B cell (primary cell): ENCODE results near the gene RAB11FIP3. TPM values are rescaled to one million over a fixed set of nuclear protein-coding genes. Genes with fewer than 3 reads are reported as not detected.

Experiments
- ATAC-seq: fragments of 200-7000 bp; cut with Tn5 transposase; one replicate; pipeline ENCODE4 v1.10.0; 2021; ENCODE audit warnings: low read depth, mild to moderate bottlenecking, moderate number of reproducible peaks, moderate library complexity
- CTCF ChIA-PET: fragments of 350-600 bp; sonication (Branson Sonifier 250); formaldehyde crosslinking; loops from one replicate; lab custom pipeline; 2021; ENCODE audit warnings: antibody characterized with exemption, inconsistent platforms; lab: Charles Lee
- POLR2A ChIA-PET: fragments of 350-600 bp; sonication (Branson Sonifier 250); formaldehyde crosslinking; loops from one replicate; lab custom pipeline; 2021; ENCODE audit warnings: antibody characterized with exemption; lab: Charles Lee
- DNase-seq: peaks from one replicate; pipeline ENCODE4 v3.0.0; 2013
- H2AFZ ChIP-seq: 2 replicates; pipeline ENCODE4 v1.6.1; 2012; ENCODE audit warnings: mild to moderate bottlenecking, low read depth, low read length; ENCODE audit not compliant: insufficient read depth, poor library complexity, severe bottlenecking
- H3K27ac ChIP-seq, 2 donors: 1 replicate in 1 of 2; 2 replicates in 1 of 2; pipeline ENCODE4 v1.5.1; 2012 to 2013; ENCODE audit warnings: low read length in 2 of 2, mild to moderate bottlenecking in 2 of 2, moderate library complexity in 1 of 2
- H3K27me3 ChIP-seq, 4 experiments: fragments of 200-600 bp in 1 of 4; sonication (generic) in 1 of 4; replicated peaks in 1 of 4; 1 replicate in 2 of 4; 2 replicates in 2 of 4; pipeline versions ENCODE4 v1.6.1 to v1.7.0; 2013 to 2016; ENCODE audit warnings: low read length in 3 of 4, mild to moderate bottlenecking in 2 of 4, mixed read lengths in 1 of 4, moderate library complexity in 1 of 4; ENCODE audit not compliant: insufficient read depth in 4 of 4, control insufficient read depth in 3 of 4; ENCODE audit errors: control extremely low read depth in 1 of 4
- H3K36me3 ChIP-seq, 2 experiments: replicated peaks in 1 of 2; 1 replicate in 1 of 2; 2 replicates in 1 of 2; pipeline versions ENCODE4 v1.6.1 to v1.7.1; 2013; ENCODE audit warnings: low read length in 1 of 2; ENCODE audit not compliant: insufficient read depth in 2 of 2, control insufficient read depth in 1 of 2; ENCODE audit errors: control extremely low read depth in 1 of 2, extremely low read depth in 1 of 2
- H3K4me1 ChIP-seq, 2 donors: fragments of 200-600 bp in 1 of 2; sonication (generic) in 1 of 2; 1 replicate in 1 of 2; 2 replicates in 1 of 2; pipeline versions ENCODE4 v1.5.1 to v1.6.1; 2013 to 2017; ENCODE audit warnings: low read length in 2 of 2; ENCODE audit not compliant: control insufficient read depth in 2 of 2, insufficient read depth in 2 of 2
- H3K4me2 ChIP-seq: replicated peaks from 2 replicates; pipeline ENCODE3; 2012; ENCODE audit warnings: mild to moderate bottlenecking, low read depth, low read length; ENCODE audit not compliant: poor library complexity, severe bottlenecking
- H3K4me3 ChIP-seq, 5 experiments: fragments of 200-600 bp in 1 of 5; sonication (generic) in 1 of 5; 1 replicate in 3 of 5; 2 replicates in 2 of 5; pipeline versions ENCODE4 v1.5.1 to v1.7.0; 2011 to 2016; ENCODE audit warnings: low read length in 4 of 5, mild to moderate bottlenecking in 4 of 5, low read depth in 2 of 5, control low read depth in 1 of 5, moderate library complexity in 1 of 5; ENCODE audit not compliant: insufficient read depth in 1 of 5; ENCODE audit errors: control extremely low read depth in 1 of 5, extremely low read depth in 1 of 5
- H3K79me2 ChIP-seq: fragments of 200-600 bp; sonication (generic); one replicate; pipeline ENCODE4 v1.6.0; 2016; ENCODE audit warnings: low read length; ENCODE audit not compliant: control insufficient read depth, insufficient read depth
- H3K9ac ChIP-seq: fragments of 200-600 bp; sonication (generic); 2 replicates; pipeline ENCODE4 v1.6.1; 2017; ENCODE audit warnings: mild to moderate bottlenecking, low read length, moderate library complexity
- H3K9me3 ChIP-seq, 3 donors: one replicate each; pipeline versions ENCODE4 v1.6.1 to v1.7.1; 2013; ENCODE audit warnings: low read length in 2 of 3; ENCODE audit not compliant: control insufficient read depth in 2 of 3, insufficient read depth in 1 of 3; ENCODE audit errors: control extremely low read depth in 1 of 3
- H4K20me1 ChIP-seq: 2 replicates; pipeline ENCODE4 v1.6.0; 2012; ENCODE audit warnings: mild to moderate bottlenecking, low read length; ENCODE audit not compliant: insufficient read depth, control insufficient read depth, poor library complexity, severe bottlenecking
- H3K27ac Mint-ChIP-seq: one replicate; pipeline ENCODE4 v1.8.0; 2021; ENCODE audit warnings: mixed read lengths
- H3K27me3 Mint-ChIP-seq: one replicate; pipeline ENCODE4 v1.8.0; 2021; ENCODE audit warnings: mixed read lengths
- H3K4me1 Mint-ChIP-seq: one replicate; pipeline ENCODE4 v1.8.0; 2021; ENCODE audit warnings: mixed read lengths
- H3K4me3 Mint-ChIP-seq: one replicate; pipeline ENCODE4 v1.8.0; 2021; ENCODE audit warnings: mixed read lengths
- H3K9me3 Mint-ChIP-seq: one replicate; pipeline ENCODE4 v1.8.0; 2022; ENCODE audit warnings: mixed read lengths; ENCODE audit not compliant: insufficient read depth
- EZH2 ChIP-seq: IDR thresholded peaks from 2 replicates; pipeline ENCODE4 v1.6.1; 2012; ENCODE audit warnings: borderline replicate concordance, low read depth, mild to moderate bottlenecking, moderate library complexity, low read length; ENCODE audit not compliant: insufficient read depth, poor library complexity, severe bottlenecking
- WGBS: methylation state at CpG from one replicate; pipeline ENCODE4 v1.1.5; 2013; ENCODE audit warnings: missing lambda C conversion rate; ENCODE audit not compliant: insufficient coverage; 5-methylcytosine and 5-hydroxymethylcytosine counted together
- intact Hi-C: fragments of 100-400 bp; cut with micrococcal nuclease; formaldehyde crosslinking; loops from one replicate; pipeline ENCODE4 v1.10.0; 2022
- polyA plus RNA-seq: library from polyadenylated mRNA; depleted of rRNA; stranded (reverse); fragments of >200 nt; gene quantifications from 2 replicates; pipeline ENCODE4 v1.2.3, GENCODE V29; 2012
- total RNA-seq, 2 donors: library from RNA; stranded (reverse); fragments of 120-200 nt in 1 of 2; gene quantifications; 1 replicate in 1 of 2; 2 replicates in 1 of 2; pipeline versions ENCODE4 v1.2.3 to v1.2.4, GENCODE V29; 2013 to 2022
- TF ChIP-seq, protein P1 (sequence below): fragments of 200-600 bp; IDR thresholded peaks from one replicate; pipeline ENCODE4 v1.8.0; 2022; ENCODE audit warnings: antibody characterized with exemption, mild to moderate bottlenecking

RAB11FIP3 gene
- total and polyA plus RNA-seq, 2 donors (not counting 1 experiment from before 2014, with no cell fraction given): 24.3 to 57.2 TPM

DNA sequence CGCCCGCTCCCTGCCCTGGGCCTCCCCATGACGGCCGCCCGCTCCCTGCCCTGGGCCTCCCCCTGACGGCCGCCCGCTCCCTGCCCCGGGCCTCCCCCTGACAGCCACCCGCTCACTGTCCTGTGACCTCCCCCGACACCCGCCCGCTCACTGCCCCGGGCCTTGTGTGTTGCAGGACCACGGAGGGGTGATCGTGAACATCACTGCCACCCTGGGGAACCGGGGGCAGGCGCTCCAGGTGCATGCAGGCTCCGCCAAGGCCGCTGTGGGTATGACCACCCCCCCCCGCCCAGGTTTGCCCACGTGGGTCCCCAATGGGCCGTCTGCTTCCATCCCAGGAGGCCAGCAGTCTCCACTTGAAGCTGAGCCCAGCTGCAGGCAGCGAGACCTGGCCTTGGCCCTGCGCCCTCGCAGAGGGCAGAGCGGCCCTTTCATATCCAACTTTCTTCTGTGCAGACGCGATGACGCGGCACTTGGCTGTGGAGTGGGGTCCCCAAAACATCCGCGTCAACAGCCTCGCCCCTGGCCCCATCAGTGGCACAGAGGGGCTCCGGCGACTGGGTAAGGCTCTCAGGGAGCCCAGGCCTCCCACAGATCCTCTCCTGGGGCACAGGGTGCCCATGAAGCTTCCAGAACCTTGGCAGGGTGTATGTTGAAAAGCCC is 14.8 kb upstream of the RAB11FIP3 start:
- ChIA-PET POLR2A (no interaction called here), CTCF (interaction anchor here (1.2 kb wide), 1 partner anchor 12 kb away, joined by 3 read pairs; no protein-coding TSS in a partner anchor)
- no peaks in the 10 kb centered on the region for H3K9me3 ChIP-seq
- intact Hi-C loops: no loop called here
- H3K36me3 ChIP-seq: no peaks in the 10 kb centered on the region
- H4K20me1 ChIP-seq: no peaks in the 10 kb centered on the region
- 94% methylated on average over 36 of the region's 36 CpGs for WGBS
- H3K79me2 ChIP-seq: no peaks in the 10 kb centered on the region
- no peak overlapping the region for H3K4me3 ChIP-seq
- no peaks in the 10 kb centered on the region for H3K27me3 ChIP-seq
- no peaks in the 10 kb centered on the region for H3K27me3 Mint-ChIP-seq
- no peak for DNase-seq
- TF ChIP-seq EZH2: no peak
- TF ChIP-seq, protein P1, sequence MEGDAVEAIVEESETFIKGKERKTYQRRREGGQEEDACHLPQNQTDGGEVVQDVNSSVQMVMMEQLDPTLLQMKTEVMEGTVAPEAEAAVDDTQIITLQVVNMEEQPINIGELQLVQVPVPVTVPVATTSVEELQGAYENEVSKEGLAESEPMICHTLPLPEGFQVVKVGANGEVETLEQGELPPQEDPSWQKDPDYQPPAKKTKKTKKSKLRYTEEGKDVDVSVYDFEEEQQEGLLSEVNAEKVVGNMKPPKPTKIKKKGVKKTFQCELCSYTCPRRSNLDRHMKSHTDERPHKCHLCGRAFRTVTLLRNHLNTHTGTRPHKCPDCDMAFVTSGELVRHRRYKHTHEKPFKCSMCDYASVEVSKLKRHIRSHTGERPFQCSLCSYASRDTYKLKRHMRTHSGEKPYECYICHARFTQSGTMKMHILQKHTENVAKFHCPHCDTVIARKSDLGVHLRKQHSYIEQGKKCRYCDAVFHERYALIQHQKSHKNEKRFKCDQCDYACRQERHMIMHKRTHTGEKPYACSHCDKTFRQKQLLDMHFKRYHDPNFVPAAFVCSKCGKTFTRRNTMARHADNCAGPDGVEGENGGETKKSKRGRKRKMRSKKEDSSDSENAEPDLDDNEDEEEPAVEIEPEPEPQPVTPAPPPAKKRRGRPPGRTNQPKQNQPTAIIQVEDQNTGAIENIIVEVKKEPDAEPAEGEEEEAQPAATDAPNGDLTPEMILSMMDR: no peak
- H3K27ac ChIP-seq: no peak overlapping the region
- no peaks in the 10 kb centered on the region for H3K4me1 ChIP-seq
- no peak for ATAC-seq
- no peak overlapping the region for H3K27ac Mint-ChIP-seq
- no peak overlapping the region for H3K4me2 ChIP-seq
- H2AFZ ChIP-seq: no peak overlapping the region
- no peak overlapping the region for H3K9ac ChIP-seq
- H3K4me1 Mint-ChIP-seq: no peaks in the 10 kb centered on the region
- no peak overlapping the region for H3K4me3 Mint-ChIP-seq
- H3K9me3 Mint-ChIP-seq: no peaks in the 10 kb centered on the region

DNA sequence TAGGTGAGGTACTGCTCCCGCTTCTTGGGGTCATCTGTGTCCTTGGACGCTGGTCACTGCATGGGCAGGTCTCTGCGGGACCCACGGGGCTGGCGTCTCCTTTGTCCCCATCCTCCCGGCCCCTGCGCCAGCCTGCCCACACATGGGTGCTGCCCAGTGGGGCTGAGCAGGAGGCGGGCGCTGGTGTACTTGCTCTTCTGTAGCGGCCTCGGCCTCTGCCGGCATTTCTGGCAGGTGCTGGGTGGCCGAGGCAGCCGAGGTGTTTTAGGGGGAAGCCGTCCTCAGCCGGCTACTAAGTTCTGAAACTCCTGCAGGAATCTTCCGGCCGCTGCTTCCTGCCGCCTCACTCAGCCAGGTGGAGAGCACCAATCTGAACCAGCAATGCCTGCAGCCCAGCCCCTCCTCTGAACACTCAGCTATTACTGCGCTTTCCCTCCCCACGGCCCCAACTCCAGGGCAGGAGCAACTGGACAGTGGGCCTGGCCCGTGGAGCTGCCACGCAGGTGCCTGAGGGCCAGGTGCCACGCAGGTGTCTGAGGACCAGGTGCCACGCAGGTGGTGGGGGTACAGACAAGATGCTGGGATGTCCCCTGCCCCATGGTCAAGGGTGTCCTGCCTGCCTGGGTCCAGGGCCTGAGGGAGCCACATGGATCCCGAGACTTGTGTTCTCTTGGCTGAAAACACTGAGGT is 13.7 kb upstream of the RAB11FIP3 start:
- no peaks in the 10 kb centered on the region for H4K20me1 ChIP-seq
- no peak overlapping the region for H3K9ac ChIP-seq
- H3K27me3 Mint-ChIP-seq: no peaks in the 10 kb centered on the region
- POLR2A ChIA-PET: no interaction called here
- no peaks in the 10 kb centered on the region for H3K9me3 Mint-ChIP-seq
- no peak overlapping the region for H2AFZ ChIP-seq
- ATAC-seq (no peak), DNase-seq (no peak)
- H3K79me2 ChIP-seq: no peaks in the 10 kb centered on the region
- H3K27ac ChIP-seq: no peak overlapping the region
- no peaks in the 10 kb centered on the region for H3K9me3 ChIP-seq
- no peaks in the 10 kb centered on the region for H3K27me3 ChIP-seq
- H3K4me1 Mint-ChIP-seq: no peaks in the 10 kb centered on the region
- intact Hi-C loops: no loop called here
- no peak overlapping the region for H3K4me3 ChIP-seq
- TF ChIP-seq, protein P1: no peak
- TF ChIP-seq EZH2: no peak
- H3K4me1 ChIP-seq: no peaks in the 10 kb centered on the region
- H3K4me3 Mint-ChIP-seq: no peak overlapping the region
- no peak overlapping the region for H3K4me2 ChIP-seq
- no peaks in the 10 kb centered on the region for H3K36me3 ChIP-seq
- H3K27ac Mint-ChIP-seq: no peak overlapping the region
- CTCF ChIA-PET: interaction anchor here (1.2 kb wide), 1 partner anchor 10 kb away, joined by 3 read pairs; no protein-coding TSS in a partner anchor
- 96% methylated on average over 26 of the region's 26 CpGs for WGBS
